Pancreas (tissue), 10 donors: ENCODE data around the gene GABRB3. TPM values are rescaled to one million over a fixed set of nuclear protein-coding genes. Genes with fewer than 3 reads are reported as not detected.
A peak's percentile ranks its signal among the peaks of the same experiment; 100 is the strongest.

ENCODE experiments used
- ATAC-seq, 4 donors: fragments of 200-7000 bp; cut with Tn5 transposase; one replicate each; pipeline versions ENCODE4 v1.8.0 to v1.9.1; 2020; ENCODE audit warnings: mild to moderate bottlenecking in 4 of 4, moderate library complexity in 4 of 4
- DNase-seq, 6 donors: peaks; one replicate each; pipeline ENCODE4 v3.0.0-alpha.2; 2020
- FAIRE-seq: peaks from 2 replicates; lab custom pipeline; 2012; peaks lifted over from hg19 to GRCh38; lab: Jason Lieb, UNC
- H3K27ac ChIP-seq, 4 donors: fragments of 200-600 bp; sonication (generic); 1 replicate in 3 of 4; 2 replicates in 1 of 4; pipeline versions ENCODE4 v1.5.0 to v1.8.0; 2020
- H3K27me3 ChIP-seq, 4 donors: fragments of 200-600 bp; one replicate each; pipeline ENCODE4 v1.8.0; 2021
- H3K36me3 ChIP-seq, 3 donors: fragments of 200-600 bp; sonication (generic) in 1 of 3; one replicate each; pipeline versions ENCODE4 v1.5.0 to v1.8.0; 2020 to 2021
- H3K4me1 ChIP-seq, 3 donors: fragments of 200-600 bp; one replicate each; pipeline ENCODE4 v1.8.0; 2021
- H3K4me3 ChIP-seq, 4 donors: fragments of 200-600 bp; sonication (generic) in 2 of 4; one replicate each; pipeline versions ENCODE4 v1.5.0 to v1.8.0; 2020 to 2021
- H3K9me3 ChIP-seq, 4 donors: fragments of 200-600 bp; one replicate each; pipeline ENCODE4 v1.8.0; 2021
- CTCF ChIP-seq, 4 donors: fragments of 200-600 bp; sonication (generic) in 3 of 4; IDR thresholded peaks; one replicate each; pipeline versions ENCODE4 v1.5.0 to v1.8.0; 2021; ENCODE audit warnings: antibody characterized with exemption in 4 of 4
- WGBS, 2 donors: extraction: QIAGEN DNeasy Blood & Tissue Kit; methylation state at CpG; one replicate each; pipeline ENCODE4 v1.1.7; 2013; 5-methylcytosine and 5-hydroxymethylcytosine counted together
- intact Hi-C, 3 donors: fragments of 100-400 bp; cut with DNase I; formaldehyde crosslinking; loops; one replicate each; pipeline versions ENCODE4 v1.11.1 to v1.14.2; 2022
- polyA plus RNA-seq, 2 donors: library from polyadenylated mRNA; stranded (reverse); fragments of 200-250 nt; gene quantifications; one replicate each; pipeline ENCODE4 v1.2.3, GENCODE V29; 2013
- total RNA-seq, 6 donors: library from RNA; stranded (reverse); fragmentation: NEBNext Ultra II Directional in 4 of 6; extraction: Animal tissue kit (Norgen Biotek cat#: 25700) in 4 of 6; gene quantifications; one replicate each; pipeline versions ENCODE4 v1.2.1 to v1.2.4, GENCODE V29; 2021 to 2023
- donor health status: healthy with polysubstance abuse.
- donor health status: DM: no; HTN: no; CAD: no; lungs with moderate emphysema.
- donor health status: DM: no; HTN: no; CAD: no.
- donor health status: control.
- donor health status: control.
- donor health status: Bipolar disorder and iron deficiency.
- donor health status: DM: yes; HTN: yes; CAD: no.
- donor health status: DM: no; HTN: no; CAD: no.
- donor health status: DM: no; HTN: no; CAD: no.
- donor health status: DM: yes; HTN: yes; CAD: no.

Gene GABRB3
- total and polyA plus RNA-seq, 8 donors: 1.3 to 11.4 (median 9.5) TPM

GRCh38 chr15:26766262-26766661 lies 6.6 kb downstream of the GABRB3 start:
- ATAC-seq (no peak), DNase-seq (no peak), FAIRE-seq (no peak)
- intact Hi-C loops: no loop called here
- H3K36me3 ChIP-seq: no peaks in the 10 kb centered on the region
- H3K27ac ChIP-seq: no peak overlapping the region
- TF ChIP-seq CTCF (IDR thresholded peaks at IDR 0.05): no peak
- no peaks in the 10 kb centered on the region for H3K9me3 ChIP-seq
- no peaks in the 10 kb centered on the region for H3K4me1 ChIP-seq
- WGBS, 2 donors: 39 to 59% methylated on average over 1 of the region's 1 CpG
- H3K4me3 ChIP-seq: no peak overlapping the region
- H3K27me3 ChIP-seq: peaks cover 0 to 15% (median 0%) of the 10 kb centered on the region in 4 donors

DNA sequence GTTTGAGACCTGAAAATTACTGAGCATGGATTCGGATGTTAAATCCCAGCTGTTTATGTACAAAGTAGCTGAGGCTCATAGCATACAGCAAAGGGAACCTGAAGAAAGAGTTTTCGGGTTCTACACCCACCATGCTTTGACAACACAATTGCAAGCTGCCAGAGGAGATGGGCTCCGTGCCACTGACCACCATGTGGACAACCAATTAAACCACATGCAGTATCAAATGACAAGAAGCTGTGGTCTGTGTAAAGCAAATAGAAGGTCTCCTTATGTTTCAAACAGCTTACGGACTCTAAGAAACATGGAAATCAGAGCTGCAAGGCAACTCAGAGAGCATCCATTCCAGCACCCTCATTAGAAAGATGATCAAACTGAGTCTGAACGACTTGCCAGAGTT lies 12.9 kb downstream of the GABRB3 start:
- no peak for ATAC-seq
- Histone ChIP-seq H3K36me3 (no peaks in the 10 kb centered on the region), H3K27ac (no peak overlapping the region), H3K9me3 (no peaks in the 10 kb centered on the region), H3K4me1 (no peaks in the 10 kb centered on the region), H3K27me3 (no peaks in the 10 kb centered on the region), H3K4me3 (no peak overlapping the region)
- no peak for TF ChIP-seq CTCF (IDR thresholded peaks at IDR 0.05)
- 51 to 53% methylated on average over 5 of the region's 5 CpGs for WGBS, 2 donors
- intact Hi-C loops: no loop called here
- DNase-seq: no peak
- FAIRE-seq: no peak

DNA sequence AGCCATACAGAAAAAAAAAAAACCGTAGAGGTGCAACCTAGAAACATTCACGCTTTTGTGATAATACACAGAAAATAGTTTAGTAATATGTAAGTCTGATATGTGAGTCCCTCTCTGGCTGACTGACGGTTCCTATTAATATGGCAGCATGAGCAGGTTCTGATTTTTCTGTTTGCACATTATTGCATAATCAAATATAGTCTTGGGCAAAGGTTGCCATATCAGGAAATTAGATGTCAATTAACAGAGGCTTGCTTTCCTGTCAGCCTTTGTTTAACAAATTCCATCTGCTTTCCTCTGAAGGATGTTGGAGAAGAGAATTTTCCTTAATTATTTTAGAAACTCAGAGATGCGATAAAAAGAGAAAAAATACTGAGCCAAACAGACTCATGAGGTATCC lies 14.8 kb downstream of the GABRB3 start:
- H3K9me3 ChIP-seq: no peaks in the 10 kb centered on the region
- no peak overlapping the region for H3K4me3 ChIP-seq
- no peaks in the 10 kb centered on the region for H3K36me3 ChIP-seq
- FAIRE-seq (no peak), DNase-seq (no peak), ATAC-seq (peak in 2 of 4 donors; percentile 32 to 39)
- H3K27ac ChIP-seq: no peak overlapping the region
- no peaks in the 10 kb centered on the region for H3K27me3 ChIP-seq
- WGBS, 2 donors: 12 to 18% methylated on average over 4 of the region's 4 CpGs
- H3K4me1 ChIP-seq: no peaks in the 10 kb centered on the region
- intact Hi-C loops: no loop called here
- no peak for TF ChIP-seq CTCF (IDR thresholded peaks at IDR 0.05)

DNA sequence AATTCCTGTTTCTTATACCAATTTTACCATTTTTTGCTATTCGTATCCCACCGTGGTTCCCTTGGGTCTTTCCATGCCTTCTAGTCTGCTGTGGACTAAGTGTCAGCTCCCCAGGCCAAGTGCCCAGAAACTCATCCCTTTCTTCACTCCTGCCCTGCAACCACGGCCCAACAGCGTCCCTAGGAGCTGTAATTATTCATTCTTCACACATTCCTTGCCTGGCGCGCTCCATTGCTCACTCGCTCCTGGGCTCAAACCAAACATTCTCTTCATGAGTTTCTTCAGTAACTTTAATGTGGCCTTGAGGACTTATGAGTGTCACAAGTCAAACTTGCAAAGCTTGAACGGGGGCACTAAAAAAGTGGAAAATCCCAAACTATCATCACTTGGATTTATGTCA lies 15.7 kb downstream of the GABRB3 start:
- Histone ChIP-seq H3K27ac (no peak overlapping the region), H3K27me3 (no peaks in the 10 kb centered on the region), H3K9me3 (no peaks in the 10 kb centered on the region), H3K4me1 (no peaks in the 10 kb centered on the region), H3K4me3 (no peak overlapping the region), H3K36me3 (no peaks in the 10 kb centered on the region)
- ATAC-seq (no peak), FAIRE-seq (no peak), DNase-seq (no peak)
- no peak for TF ChIP-seq CTCF (IDR thresholded peaks at IDR 0.05)
- intact Hi-C loops: no loop called here
- WGBS, 2 donors: 50 to 55% methylated on average over 8 of the region's 8 CpGs

GRCh38 chr15:26744894-26745293 lies 28.0 kb downstream of the GABRB3 start:
- 51 to 57% methylated on average over 7 of the region's 7 CpGs for WGBS, 2 donors

More at GRCh38 chr15:26744894-26745293, 28.0 kb downstream of the GABRB3 start:
- intact Hi-C loops: no loop called here
- H3K9me3 ChIP-seq: no peaks in the 10 kb centered on the region
- ATAC-seq (no peak), DNase-seq (no peak), FAIRE-seq (no peak)
- H3K36me3 ChIP-seq: no peaks in the 10 kb centered on the region
- no peak overlapping the region for H3K27ac ChIP-seq
- no peak overlapping the region for H3K4me3 ChIP-seq
- no peaks in the 10 kb centered on the region for H3K27me3 ChIP-seq
- no peak for TF ChIP-seq CTCF (IDR thresholded peaks at IDR 0.05)
- H3K4me1 ChIP-seq: no peaks in the 10 kb centered on the region
